Right lobe of liver (tissue), 6 donors: Measurements from ENCODE around the gene SETMAR. TPM values are rescaled to one million over a fixed set of nuclear protein-coding genes. Genes with fewer than 3 reads are reported as not detected.
"Not testable (repeated sequence)": the region's sequence is repeated elsewhere in the genome, so short reads cannot be mapped to it uniquely, and the experiment has no call there.

ENCODE experiments used
- ATAC-seq, 4 donors: fragments of 200-7000 bp; cut with Tn5 transposase; one replicate each; pipeline ENCODE4 v1.9.1; 2020; ENCODE audit warnings: mild to moderate bottlenecking in 4 of 4, moderate library complexity in 4 of 4
- DNase-seq, 3 donors: peaks; one replicate each; pipeline ENCODE4 v3.0.0-alpha.2; 2020
- H3K27ac ChIP-seq, 3 donors: fragments of 200-600 bp; one replicate each; pipeline ENCODE4 v1.8.0; 2022
- H3K27me3 ChIP-seq, 2 donors: fragments of 200-600 bp; one replicate each; pipeline ENCODE4 v1.8.0; 2022
- H3K36me3 ChIP-seq, 4 donors: fragments of 200-600 bp; sonication (generic) in 1 of 4; one replicate each; pipeline versions ENCODE4 v1.5.1 to v1.8.0; 2017 to 2022; ENCODE audit warnings: control low read depth in 1 of 4
- H3K4me1 ChIP-seq, 4 donors: fragments of 200-600 bp; sonication (generic) in 1 of 4; one replicate each; pipeline versions ENCODE4 v1.5.1 to v1.8.0; 2017 to 2022; ENCODE audit warnings: control low read depth in 1 of 4
- H3K4me3 ChIP-seq, 3 donors: fragments of 200-600 bp; one replicate each; pipeline ENCODE4 v1.8.0; 2022
- H3K9me3 ChIP-seq, 4 donors: fragments of 200-600 bp; sonication (generic) in 1 of 4; one replicate each; pipeline versions ENCODE4 v1.5.1 to v1.8.0; 2017 to 2022; ENCODE audit warnings: control low read depth in 1 of 4
- POLR2A ChIP-seq: fragments of 450-650 bp; IDR thresholded peaks from one replicate; pipeline ENCODE4 v1.6.1; 2017; ENCODE audit warnings: antibody characterized with exemption, mild to moderate bottlenecking
- WGBS: methylation state at CpG from one replicate; pipeline ENCODE4 v1.1.6; 2018; ENCODE audit warnings: low coverage, low lambda C conversion rate; ENCODE audit not compliant: insufficient coverage; ENCODE audit errors: missing lambda C conversion rate; 5-methylcytosine and 5-hydroxymethylcytosine counted together
- intact Hi-C, 2 donors: fragments of 100-400 bp; cut with DNase I; formaldehyde crosslinking; loops; one replicate each; pipeline versions ENCODE4 v1.11.2 to v1.14.1; 2022
- total RNA-seq, 6 experiments: library from RNA; depleted of rRNA in 2 of 6; stranded (reverse); fragments of >200 nt in 2 of 6; fragmentation: NEBNext Ultra II Directional in 3 of 6; extraction: Animal tissue kit (Norgen Biotek cat#: 25700) in 3 of 6; gene quantifications; one replicate each; pipeline versions ENCODE4 v1.1.0 to v1.2.4, GENCODE V29; 2016 to 2023
- TF ChIP-seq, protein P1 (sequence below), 4 donors: fragments of 200-600 bp in 3 of 4; fragments of 450-650 bp in 1 of 4; IDR thresholded peaks; one replicate each; pipeline versions ENCODE4 v1.5.1 to v1.8.0; 2016 to 2022; ENCODE audit warnings: antibody characterized with exemption in 4 of 4, mild to moderate bottlenecking in 2 of 4
- donor health status: DM: no; HTN: yes; CAD: no.
- donor health status: DM: no; HTN: no; CAD: no.
- donor health status: DM: no; HTN: no; CAD: no.
- donor health status: DM: no; HTN: yes; CAD: no.
- donor health status: DM: no; HTN: yes; CAD: no.

The SETMAR gene
- total RNA-seq, 6 experiments from 2014 or later = 5.7 to 8.9 (median 7.0) TPM

DNA sequence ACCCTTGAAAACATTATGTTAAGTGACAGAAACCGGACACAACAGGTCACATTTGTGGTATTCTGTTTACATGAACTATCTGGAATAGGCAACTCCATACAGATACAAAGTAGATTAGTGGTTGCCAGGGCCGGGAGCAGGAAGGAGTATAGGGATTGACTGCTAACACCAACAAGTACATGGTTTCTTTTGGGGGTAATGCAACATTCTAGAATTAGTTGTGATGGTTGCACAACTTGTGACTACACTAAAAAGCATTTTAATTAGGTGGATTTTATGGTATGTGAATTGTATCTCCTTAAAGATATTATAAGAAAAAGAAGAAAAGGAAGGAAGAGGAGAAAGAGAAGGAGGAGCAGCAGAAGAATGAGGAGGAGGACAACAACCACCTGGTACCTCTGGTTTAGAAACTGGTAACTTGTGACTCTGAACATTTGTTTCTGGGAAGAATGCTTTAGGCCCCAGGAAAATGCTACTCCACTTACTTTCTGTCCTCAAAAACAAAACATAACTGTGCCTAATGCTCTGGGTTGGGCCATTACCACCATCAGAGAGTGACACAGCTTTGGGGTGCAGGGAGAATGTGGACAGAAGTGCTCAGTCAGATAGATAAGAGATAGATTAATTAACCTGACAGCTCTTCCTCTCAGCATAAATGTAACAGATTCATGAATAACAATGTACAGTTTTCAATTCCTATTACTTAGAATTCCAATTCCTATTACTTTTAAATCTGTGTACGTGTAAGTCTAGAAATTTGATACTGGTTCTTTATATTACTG, 20.3 kb downstream of the SETMAR start:
- Histone ChIP-seq H3K27ac (peak overlapping the region in 1 of 3 donors; percentile 20), H3K4me3 (no peak overlapping the region), H3K27me3 (no peaks in the 10 kb centered on the region), H3K4me1 (peaks cover 0 to 21% (median 8%) of the 10 kb centered on the region in 4 donors), H3K9me3 (no peaks in the 10 kb centered on the region), H3K36me3 (no peaks in the 10 kb centered on the region)
- TF ChIP-seq, protein P1, sequence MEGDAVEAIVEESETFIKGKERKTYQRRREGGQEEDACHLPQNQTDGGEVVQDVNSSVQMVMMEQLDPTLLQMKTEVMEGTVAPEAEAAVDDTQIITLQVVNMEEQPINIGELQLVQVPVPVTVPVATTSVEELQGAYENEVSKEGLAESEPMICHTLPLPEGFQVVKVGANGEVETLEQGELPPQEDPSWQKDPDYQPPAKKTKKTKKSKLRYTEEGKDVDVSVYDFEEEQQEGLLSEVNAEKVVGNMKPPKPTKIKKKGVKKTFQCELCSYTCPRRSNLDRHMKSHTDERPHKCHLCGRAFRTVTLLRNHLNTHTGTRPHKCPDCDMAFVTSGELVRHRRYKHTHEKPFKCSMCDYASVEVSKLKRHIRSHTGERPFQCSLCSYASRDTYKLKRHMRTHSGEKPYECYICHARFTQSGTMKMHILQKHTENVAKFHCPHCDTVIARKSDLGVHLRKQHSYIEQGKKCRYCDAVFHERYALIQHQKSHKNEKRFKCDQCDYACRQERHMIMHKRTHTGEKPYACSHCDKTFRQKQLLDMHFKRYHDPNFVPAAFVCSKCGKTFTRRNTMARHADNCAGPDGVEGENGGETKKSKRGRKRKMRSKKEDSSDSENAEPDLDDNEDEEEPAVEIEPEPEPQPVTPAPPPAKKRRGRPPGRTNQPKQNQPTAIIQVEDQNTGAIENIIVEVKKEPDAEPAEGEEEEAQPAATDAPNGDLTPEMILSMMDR (IDR thresholded peaks at IDR 0.05) = no peak
- TF ChIP-seq POLR2A = no peak
- no peak for DNase-seq
- WGBS = 50% methylated on average over 3 of the region's 3 CpGs
- intact Hi-C loops = no loop called here
- peak in 3 of 4 donors; percentile 39 to 45 (median 39) for ATAC-seq

DNA sequence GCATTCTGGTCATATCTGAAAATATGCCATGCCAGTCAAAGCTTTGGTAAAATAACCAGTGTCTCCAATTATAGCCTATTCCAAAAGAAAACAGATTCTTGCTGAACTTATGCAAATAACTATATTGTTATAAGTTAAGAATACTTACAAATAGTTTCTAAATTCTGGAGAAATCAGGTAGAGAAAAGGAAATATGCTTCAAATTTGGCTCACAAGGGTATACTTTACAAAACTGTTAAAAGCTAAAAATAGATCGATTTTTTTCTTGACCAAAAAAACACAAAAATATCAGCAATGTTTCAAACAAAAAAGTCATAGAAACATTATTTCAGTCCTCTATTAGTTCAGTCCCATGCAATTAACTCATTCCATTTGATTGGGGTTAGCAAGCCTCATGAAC, 23.7 kb downstream of the SETMAR start:
- intact Hi-C loops = no loop called here
- no peaks in the 10 kb centered on the region for H3K9me3 ChIP-seq
- no peaks in the 10 kb centered on the region for H3K27me3 ChIP-seq
- H3K4me3 ChIP-seq = no peak overlapping the region
- DNase-seq = no peak
- WGBS = 100% methylated on average over 1 of the region's 1 CpG
- peaks cover 0 to 30% (median 8%) of the 10 kb centered on the region in 4 donors for H3K4me1 ChIP-seq
- ATAC-seq = no peak
- TF ChIP-seq, protein P1 (IDR thresholded peaks at IDR 0.05) = no peak
- no peak for TF ChIP-seq POLR2A
- H3K36me3 ChIP-seq = no peaks in the 10 kb centered on the region
- no peak overlapping the region for H3K27ac ChIP-seq

DNA sequence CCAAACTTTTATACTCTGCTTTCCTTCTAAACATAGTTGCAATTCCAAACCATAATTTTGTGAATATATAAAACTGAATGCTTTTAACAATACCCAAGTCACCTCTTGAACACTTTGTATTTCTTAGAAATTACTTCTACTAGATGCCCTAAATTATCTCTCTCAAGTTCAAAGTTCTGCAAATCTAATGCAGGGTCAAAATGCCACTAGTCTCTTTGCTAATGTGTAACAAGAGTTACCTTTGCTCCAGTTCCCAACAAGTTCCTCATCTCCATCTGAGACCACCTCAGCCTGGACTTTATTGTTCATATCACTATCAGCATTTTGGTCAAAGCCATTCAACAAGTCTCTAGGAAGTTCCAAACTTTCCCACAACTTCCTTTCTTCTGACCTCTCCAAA, 26.6 kb downstream of the SETMAR start:
- DNase-seq, H3K4me3 ChIP-seq, H3K9me3 ChIP-seq, intact Hi-C loops, H3K27ac ChIP-seq, H3K36me3 ChIP-seq, H3K27me3 ChIP-seq: not testable (repeated sequence)
- ATAC-seq = peak in 2 of 4 donors; percentile 30 to 35
- peaks cover 0 to 18% (median 3%) of the 10 kb centered on the region in 4 donors for H3K4me1 ChIP-seq

DNA sequence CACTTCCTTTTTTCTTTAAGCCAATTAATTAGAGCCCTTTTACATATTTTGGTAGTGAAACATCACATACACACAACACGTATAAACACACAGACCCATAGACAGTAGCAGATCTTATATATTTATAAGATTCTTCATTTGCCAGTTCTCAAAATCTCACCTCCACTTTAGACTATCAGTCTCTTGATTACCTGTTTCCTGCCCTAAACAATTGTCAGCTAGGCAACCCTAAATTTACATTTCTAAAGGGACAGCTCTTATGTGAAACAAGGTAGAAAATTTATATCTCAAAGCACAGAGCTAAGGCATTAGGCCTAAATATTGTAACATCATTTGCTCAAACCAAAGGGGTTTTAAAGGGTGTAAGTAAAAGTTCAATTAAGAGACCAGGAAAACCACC, 28.9 kb downstream of the SETMAR start:
- no peak for TF ChIP-seq POLR2A
- TF ChIP-seq, protein P1 (IDR thresholded peaks at IDR 0.05) = no peak
- H3K9me3 ChIP-seq = no peaks in the 10 kb centered on the region

DNA sequence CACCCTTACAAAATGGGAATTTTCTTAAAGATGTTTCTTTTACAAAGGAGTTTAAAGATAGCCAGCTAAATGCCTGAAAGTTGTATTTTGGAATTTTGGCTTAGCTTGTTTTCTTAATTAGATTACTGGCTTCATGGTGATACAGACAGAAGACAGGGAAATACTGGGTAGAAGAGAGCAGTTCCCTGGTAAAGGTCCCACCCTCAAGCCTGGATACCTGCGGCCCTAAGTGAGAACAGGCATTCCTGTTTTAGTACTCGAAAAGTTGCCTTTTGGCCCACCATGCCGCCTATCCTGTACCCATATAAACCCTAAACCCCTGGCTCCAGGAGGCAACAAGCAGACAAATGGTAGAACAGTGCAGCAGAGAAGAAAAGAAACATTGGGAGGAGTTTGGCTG, 29.4 kb downstream of the SETMAR start:
- peak in 3 of 4 donors; percentile 15 to 48 (median 37) for ATAC-seq
- 90% methylated on average over 2 of the region's 3 CpGs for WGBS
- Histone ChIP-seq H3K27ac (no peak overlapping the region), H3K4me3 (no peak overlapping the region), H3K9me3 (no peaks in the 10 kb centered on the region), H3K36me3 (no peaks in the 10 kb centered on the region), H3K4me1 (peaks cover 0 to 18% (median 4%) of the 10 kb centered on the region in 4 donors), H3K27me3 (no peaks in the 10 kb centered on the region)
- TF ChIP-seq POLR2A = no peak
- TF ChIP-seq, protein P1 (IDR thresholded peaks at IDR 0.05) = no peak
- DNase-seq = no peak
- intact Hi-C loops = no loop called here

More for the DNA sequence above, 28.9 kb downstream of the SETMAR start:
- H3K27me3 ChIP-seq = no peaks in the 10 kb centered on the region
- 95% methylated on average over 1 of the region's 1 CpG for WGBS
- DNase-seq (no peak), ATAC-seq (no peak)
- intact Hi-C loops = no loop called here
- no peak overlapping the region for H3K4me3 ChIP-seq
- H3K36me3 ChIP-seq = no peaks in the 10 kb centered on the region
- H3K27ac ChIP-seq = no peak overlapping the region
- H3K4me1 ChIP-seq = peaks cover 0 to 18% (median 4%) of the 10 kb centered on the region in 4 donors
